ENCODE measurements around the gene DNAJB14.

GRCh38 chr4:99927566-99927965, 18.9 kb downstream of the DNAJB14 start:
- TF ChIP-seq, protein P1, sequence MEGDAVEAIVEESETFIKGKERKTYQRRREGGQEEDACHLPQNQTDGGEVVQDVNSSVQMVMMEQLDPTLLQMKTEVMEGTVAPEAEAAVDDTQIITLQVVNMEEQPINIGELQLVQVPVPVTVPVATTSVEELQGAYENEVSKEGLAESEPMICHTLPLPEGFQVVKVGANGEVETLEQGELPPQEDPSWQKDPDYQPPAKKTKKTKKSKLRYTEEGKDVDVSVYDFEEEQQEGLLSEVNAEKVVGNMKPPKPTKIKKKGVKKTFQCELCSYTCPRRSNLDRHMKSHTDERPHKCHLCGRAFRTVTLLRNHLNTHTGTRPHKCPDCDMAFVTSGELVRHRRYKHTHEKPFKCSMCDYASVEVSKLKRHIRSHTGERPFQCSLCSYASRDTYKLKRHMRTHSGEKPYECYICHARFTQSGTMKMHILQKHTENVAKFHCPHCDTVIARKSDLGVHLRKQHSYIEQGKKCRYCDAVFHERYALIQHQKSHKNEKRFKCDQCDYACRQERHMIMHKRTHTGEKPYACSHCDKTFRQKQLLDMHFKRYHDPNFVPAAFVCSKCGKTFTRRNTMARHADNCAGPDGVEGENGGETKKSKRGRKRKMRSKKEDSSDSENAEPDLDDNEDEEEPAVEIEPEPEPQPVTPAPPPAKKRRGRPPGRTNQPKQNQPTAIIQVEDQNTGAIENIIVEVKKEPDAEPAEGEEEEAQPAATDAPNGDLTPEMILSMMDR (IDR thresholded peaks at IDR 0.05): no peak
- TF ChIP-seq POLR2AphosphoS5 (IDR thresholded peaks at IDR 0.05): no peak
- no peak for TF ChIP-seq EP300 (IDR thresholded peaks at IDR 0.05)
- TF ChIP-seq POLR2A (IDR thresholded peaks at IDR 0.05): no peak

Data from stomach (tissue), 4 donors.